ENCODE measurements around the gene TSPAN9. TPM values are rescaled to one million over a fixed set of nuclear protein-coding genes. Genes with fewer than 3 reads are reported as not detected.

TSPAN9 gene
- polyA plus RNA-seq, 2 of the 4 experiments (the other 2 are of a cell fraction), result 12.4 to 16.1 TPM

DNA sequence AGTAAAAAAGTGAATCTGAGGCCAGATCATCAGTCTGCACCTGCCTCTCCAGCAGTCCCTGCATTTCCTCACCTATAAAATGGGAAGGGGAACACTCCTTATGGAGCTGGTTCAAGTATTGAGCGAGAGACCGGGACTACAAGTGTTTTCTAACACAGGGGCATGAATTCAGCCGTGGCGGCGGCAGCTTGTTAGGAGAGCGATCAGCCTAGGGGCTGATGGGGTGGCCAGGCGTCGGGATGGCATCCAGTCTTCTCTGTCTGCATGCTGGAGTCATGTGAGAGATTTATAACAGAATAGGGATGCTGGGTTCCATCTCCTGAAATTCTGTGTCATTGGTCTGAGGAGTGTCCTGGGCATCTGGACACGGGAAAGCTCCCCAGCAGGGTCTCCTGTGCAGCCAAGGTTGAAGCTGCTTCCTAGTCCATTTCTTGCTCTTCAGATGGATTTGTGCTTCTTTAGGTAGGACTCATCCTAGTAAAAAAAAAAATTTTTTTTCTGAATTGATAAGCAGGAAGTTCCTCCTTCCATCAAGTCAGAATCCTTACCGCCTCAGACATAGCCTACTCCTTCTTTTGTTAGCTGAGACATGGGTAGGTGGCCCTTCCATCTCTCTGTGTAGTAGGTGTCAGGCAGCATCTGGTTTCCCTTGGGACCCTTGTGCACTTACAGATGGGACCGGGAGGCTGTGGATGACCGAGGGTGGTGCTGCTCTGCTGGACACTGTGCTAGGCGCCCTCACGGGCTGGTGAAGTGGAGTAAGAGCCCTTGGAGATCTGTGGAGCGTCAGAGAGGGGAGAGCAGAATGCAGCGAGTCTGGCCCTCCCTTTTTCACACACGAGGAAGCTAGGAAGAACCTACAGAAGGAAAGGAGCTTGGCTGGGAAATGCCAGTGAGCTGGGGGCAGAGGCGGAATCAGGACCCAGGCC, 146.7 kb downstream of the TSPAN9 start:
- CTCF ChIA-PET, result interaction anchor here (0.6 to 3.1 kb wide), 5 partner anchors 18 to 151 kb away, joined by 3 to 17 read pairs (median 4); no protein-coding TSS in a partner anchor
- no peak overlapping the region for H3K4me3 ChIP-seq
- no peaks in the 10 kb centered on the region for H3K4me1 ChIP-seq
- POLR2A ChIA-PET, result no interaction called here
- no peak overlapping the region for H3K4me2 ChIP-seq
- 72% methylated on average over 18 of the region's 18 CpGs for WGBS (ENCODE audit: missing lambda C conversion rate)
- no peaks in the 10 kb centered on the region for H3K9me3 ChIP-seq
- TF ChIP-seq MYC (IDR thresholded peaks at IDR 0.05; ENCODE audit: borderline replicate concordance, low read length) (no peak), ZC3H11A (IDR thresholded peaks at IDR 0.05) (no peak), RFX5 (IDR thresholded peaks at IDR 0.05) (no peak), POLR2AphosphoS2 (conservative IDR thresholded peaks at IDR 0.05; ENCODE audit: low read length) (no peak), RAD21 (conservative IDR thresholded peaks at IDR 0.05 in 1 of 2, IDR thresholded peaks at IDR 0.05 in 1 of 2) (no peak), HOXB13 (CRISPR knock-in tag; IDR thresholded peaks at IDR 0.05; ENCODE audit: low read depth) (no peak), CBX8 (IDR thresholded peaks at IDR 0.05) (no peak), FOSL2 (IDR thresholded peaks at IDR 0.05) (no peak), FOSL2 (CRISPR knock-in tag; IDR thresholded peaks at IDR 0.05) (no peak), ZNF302 (CRISPR knock-in tag; IDR thresholded peaks at IDR 0.05) (no peak), CHD2 (IDR thresholded peaks at IDR 0.05; ENCODE audit: low read length, partially characterized antibody) (no peak), SMC3 (IDR thresholded peaks at IDR 0.05) (no peak), GATA3 (IDR thresholded peaks at IDR 0.05; ENCODE audit: borderline replicate concordance) (no peak)
- TF ChIP-seq, protein P1, sequence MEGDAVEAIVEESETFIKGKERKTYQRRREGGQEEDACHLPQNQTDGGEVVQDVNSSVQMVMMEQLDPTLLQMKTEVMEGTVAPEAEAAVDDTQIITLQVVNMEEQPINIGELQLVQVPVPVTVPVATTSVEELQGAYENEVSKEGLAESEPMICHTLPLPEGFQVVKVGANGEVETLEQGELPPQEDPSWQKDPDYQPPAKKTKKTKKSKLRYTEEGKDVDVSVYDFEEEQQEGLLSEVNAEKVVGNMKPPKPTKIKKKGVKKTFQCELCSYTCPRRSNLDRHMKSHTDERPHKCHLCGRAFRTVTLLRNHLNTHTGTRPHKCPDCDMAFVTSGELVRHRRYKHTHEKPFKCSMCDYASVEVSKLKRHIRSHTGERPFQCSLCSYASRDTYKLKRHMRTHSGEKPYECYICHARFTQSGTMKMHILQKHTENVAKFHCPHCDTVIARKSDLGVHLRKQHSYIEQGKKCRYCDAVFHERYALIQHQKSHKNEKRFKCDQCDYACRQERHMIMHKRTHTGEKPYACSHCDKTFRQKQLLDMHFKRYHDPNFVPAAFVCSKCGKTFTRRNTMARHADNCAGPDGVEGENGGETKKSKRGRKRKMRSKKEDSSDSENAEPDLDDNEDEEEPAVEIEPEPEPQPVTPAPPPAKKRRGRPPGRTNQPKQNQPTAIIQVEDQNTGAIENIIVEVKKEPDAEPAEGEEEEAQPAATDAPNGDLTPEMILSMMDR (IDR thresholded peaks at IDR 0.05), result no peak
- TF ChIP-seq, protein P2, sequence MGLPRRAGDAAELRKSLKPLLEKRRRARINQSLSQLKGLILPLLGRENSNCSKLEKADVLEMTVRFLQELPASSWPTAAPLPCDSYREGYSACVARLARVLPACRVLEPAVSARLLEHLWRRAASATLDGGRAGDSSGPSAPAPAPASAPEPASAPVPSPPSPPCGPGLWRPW (IDR thresholded peaks at IDR 0.05), result no peak
- H3K27ac ChIP-seq, result no peak overlapping the region
- DNase-seq (ENCODE audit: low read depth in 1 of 2, low spot score in 1 of 2), result no peak
- FAIRE-seq, result no peak
- no peak for ATAC-seq

DNA sequence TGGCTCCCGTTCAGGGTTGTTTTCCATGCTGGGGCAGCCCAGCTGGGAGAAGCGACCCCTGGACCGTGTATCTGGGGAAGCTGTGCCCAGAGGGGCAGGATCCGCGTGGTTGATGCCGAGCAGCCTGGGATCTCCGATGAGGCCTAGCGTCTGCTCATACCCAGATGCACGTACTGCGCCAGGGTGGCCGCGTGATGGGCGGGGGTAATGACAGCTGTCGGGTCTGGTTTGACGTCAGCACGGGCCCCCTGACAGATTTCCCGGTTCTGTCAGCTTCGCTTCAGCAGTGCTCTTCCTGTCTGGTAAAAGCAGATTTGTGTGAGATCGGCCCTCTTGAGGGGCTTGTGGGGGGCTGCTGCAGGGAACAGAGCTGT, 147.3 kb downstream of the TSPAN9 start:
- Histone ChIP-seq H3K4me2 (no peak overlapping the region), H3K9me3 (no peaks in the 10 kb centered on the region), H3K27ac (no peak overlapping the region), H3K4me1 (no peaks in the 10 kb centered on the region), H3K4me3 (no peak overlapping the region)
- no peak for ATAC-seq
- CTCF ChIA-PET, result interaction anchor here (0.8 to 3.1 kb wide), 6 partner anchors 22 to 581 kb away, joined by 3 to 17 read pairs (median 3); no protein-coding TSS in a partner anchor
- POLR2A ChIA-PET, result no interaction called here
- WGBS (ENCODE audit: missing lambda C conversion rate), result 76% methylated on average over 19 of the region's 19 CpGs
- no peak for DNase-seq (ENCODE audit: low read depth in 1 of 2, low spot score in 1 of 2)
- no peak for FAIRE-seq
- no peak for TF ChIP-seq RAD21 (conservative IDR thresholded peaks at IDR 0.05 in 1 of 2, IDR thresholded peaks at IDR 0.05 in 1 of 2)
- no peak for TF ChIP-seq ZNF302 (CRISPR knock-in tag; IDR thresholded peaks at IDR 0.05)
- TF ChIP-seq, protein P1 (IDR thresholded peaks at IDR 0.05), result no peak
- TF ChIP-seq MAFK (IDR thresholded peaks at IDR 0.05; ENCODE audit: partially characterized antibody), result no peak
- TF ChIP-seq ZC3H11A (IDR thresholded peaks at IDR 0.05), result no peak
- no peak for TF ChIP-seq ESRRA (IDR thresholded peaks at IDR 0.05; ENCODE audit: borderline replicate concordance, low read length)
- TF ChIP-seq, protein P3, sequence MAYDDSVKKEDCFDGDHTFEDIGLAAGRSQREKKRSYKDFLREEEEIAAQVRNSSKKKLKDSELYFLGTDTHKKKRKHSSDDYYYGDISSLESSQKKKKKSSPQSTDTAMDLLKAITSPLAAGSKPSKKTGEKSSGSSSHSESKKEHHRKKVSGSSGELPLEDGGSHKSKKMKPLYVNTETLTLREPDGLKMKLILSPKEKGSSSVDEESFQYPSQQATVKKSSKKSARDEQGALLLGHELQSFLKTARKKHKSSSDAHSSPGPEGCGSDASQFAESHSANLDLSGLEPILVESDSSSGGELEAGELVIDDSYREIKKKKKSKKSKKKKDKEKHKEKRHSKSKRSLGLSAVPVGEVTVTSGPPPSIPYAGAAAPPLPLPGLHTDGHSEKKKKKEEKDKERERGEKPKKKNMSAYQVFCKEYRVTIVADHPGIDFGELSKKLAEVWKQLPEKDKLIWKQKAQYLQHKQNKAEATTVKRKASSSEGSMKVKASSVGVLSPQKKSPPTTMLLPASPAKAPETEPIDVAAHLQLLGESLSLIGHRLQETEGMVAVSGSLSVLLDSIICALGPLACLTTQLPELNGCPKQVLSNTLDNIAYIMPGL (CRISPR knock-in tag; IDR thresholded peaks at IDR 0.05; ENCODE audit: borderline replicate concordance), result no peak
- TF ChIP-seq CEBPB (IDR thresholded peaks at IDR 0.05), result no peak
- no peak for TF ChIP-seq BHLHE40 (IDR thresholded peaks at IDR 0.05; ENCODE audit: low read depth, low read length)
